ENCODE data around the gene TLE4.
"Not testable (repeated sequence)": the region's sequence is repeated elsewhere in the genome, so short reads cannot be mapped to it uniquely, and the experiment has no call there.

The TLE4 gene

DNA sequence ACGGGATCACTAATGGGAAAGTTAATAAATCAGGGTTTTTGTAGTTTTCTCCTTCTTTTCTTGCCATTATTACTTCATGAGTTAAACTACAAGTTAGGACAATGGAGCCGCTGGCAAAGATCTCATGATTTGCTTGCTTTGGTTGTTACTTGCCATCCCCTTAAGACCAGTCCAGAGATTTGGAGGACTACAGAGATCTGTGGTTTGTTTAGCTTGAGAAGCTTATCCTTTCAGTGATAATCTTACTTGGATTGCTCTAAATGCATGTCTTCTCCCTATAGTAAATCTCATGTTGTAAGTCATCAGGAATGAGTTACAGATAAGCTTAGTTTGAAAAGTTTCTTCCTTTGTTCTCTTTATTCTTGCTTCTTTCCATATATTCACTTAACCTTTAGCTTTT is 70.9 kb downstream of the TLE4 start:
- TF ChIP-seq POLR2A (IDR thresholded peaks at IDR 0.05; ENCODE audit: low read depth, low read length): no peak
- TF ChIP-seq POLR2AphosphoS5 (IDR thresholded peaks at IDR 0.05; ENCODE audit: low read depth, low read length): no peak
- no peak for TF ChIP-seq TAF1 (IDR thresholded peaks at IDR 0.05; ENCODE audit: borderline replicate concordance, low read depth, low read length)
- FAIRE-seq (no peak), DNase-seq (ENCODE audit: insufficient read length) (no peak)

DNA sequence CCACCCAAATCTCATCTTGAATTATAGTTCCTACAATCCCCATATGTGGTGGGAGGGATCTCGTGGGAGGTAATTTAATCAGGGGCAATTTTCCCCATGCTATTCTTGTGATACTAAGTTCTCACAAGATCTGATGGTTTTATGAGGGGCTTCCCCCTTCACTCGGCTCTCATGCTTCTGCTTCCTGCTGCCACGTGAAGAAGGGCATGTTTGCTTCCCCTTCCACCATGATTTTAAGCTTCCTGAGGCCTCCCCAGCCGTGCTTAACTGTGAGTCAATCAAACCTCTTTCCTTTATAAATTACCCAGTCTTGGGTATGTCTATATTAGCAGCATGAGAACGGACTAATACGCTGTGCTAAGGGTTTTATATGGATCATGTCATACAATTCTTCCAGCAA is 72.3 kb downstream of the TLE4 start:
- no peak for DNase-seq (ENCODE audit: insufficient read length)
- TF ChIP-seq POLR2AphosphoS5 (IDR thresholded peaks at IDR 0.05; ENCODE audit: low read depth, low read length) (no peak), POLR2A (IDR thresholded peaks at IDR 0.05; ENCODE audit: low read depth, low read length) (no peak), TAF1 (IDR thresholded peaks at IDR 0.05; ENCODE audit: borderline replicate concordance, low read depth, low read length) (no peak)
- FAIRE-seq: no peak

DNA sequence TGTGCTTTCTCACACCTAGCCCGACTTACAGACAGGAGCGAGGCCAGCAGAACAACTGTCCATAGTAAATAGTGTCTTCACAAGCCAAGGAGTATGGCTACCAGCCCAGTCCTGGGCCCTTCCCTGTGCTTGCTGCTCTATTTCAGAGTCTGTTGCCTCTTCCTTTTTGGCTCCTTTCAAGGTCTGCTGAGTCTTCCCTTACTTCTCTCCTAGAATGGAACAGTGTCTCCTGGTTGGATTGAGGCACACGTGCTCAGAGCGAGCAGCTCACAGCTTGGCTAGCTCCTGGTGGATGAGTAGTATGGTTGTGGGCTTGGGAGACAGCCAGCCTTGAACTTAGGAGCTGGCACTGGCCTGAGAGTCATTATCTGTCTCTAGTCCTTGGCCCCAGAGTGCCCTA is 72.8 kb downstream of the TLE4 start:
- DNase-seq (ENCODE audit: insufficient read length) (no peak), FAIRE-seq (no peak)
- TF ChIP-seq POLR2A (IDR thresholded peaks at IDR 0.05; ENCODE audit: low read depth, low read length) (no peak), TAF1 (IDR thresholded peaks at IDR 0.05; ENCODE audit: borderline replicate concordance, low read depth, low read length) (no peak), POLR2AphosphoS5 (IDR thresholded peaks at IDR 0.05; ENCODE audit: low read depth, low read length) (no peak)

DNA sequence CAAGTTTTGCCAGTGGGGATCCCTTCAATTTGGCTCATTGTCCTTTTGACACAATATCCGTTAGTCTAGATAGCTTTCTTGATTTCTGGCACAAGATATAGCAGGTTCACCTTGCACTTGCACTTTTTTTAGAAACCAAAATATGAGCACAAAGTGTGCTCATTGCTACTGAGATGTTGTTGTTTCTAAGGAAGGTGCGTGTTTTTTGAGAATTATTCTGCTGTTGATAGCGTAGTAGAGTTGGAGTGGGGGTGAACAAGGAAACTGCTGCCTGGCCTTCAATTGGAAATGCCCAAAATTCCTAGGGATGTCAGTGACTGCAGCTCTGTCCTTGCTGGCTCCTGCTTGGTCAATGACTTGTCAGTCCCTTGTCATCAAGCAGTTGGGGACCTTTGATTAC is 73.3 kb downstream of the TLE4 start:
- TF ChIP-seq POLR2A (IDR thresholded peaks at IDR 0.05; ENCODE audit: low read depth, low read length) (no peak), TAF1 (IDR thresholded peaks at IDR 0.05; ENCODE audit: borderline replicate concordance, low read depth, low read length) (no peak), POLR2AphosphoS5 (IDR thresholded peaks at IDR 0.05; ENCODE audit: low read depth, low read length) (no peak)
- FAIRE-seq (no peak), DNase-seq (ENCODE audit: insufficient read length) (no peak)

DNA sequence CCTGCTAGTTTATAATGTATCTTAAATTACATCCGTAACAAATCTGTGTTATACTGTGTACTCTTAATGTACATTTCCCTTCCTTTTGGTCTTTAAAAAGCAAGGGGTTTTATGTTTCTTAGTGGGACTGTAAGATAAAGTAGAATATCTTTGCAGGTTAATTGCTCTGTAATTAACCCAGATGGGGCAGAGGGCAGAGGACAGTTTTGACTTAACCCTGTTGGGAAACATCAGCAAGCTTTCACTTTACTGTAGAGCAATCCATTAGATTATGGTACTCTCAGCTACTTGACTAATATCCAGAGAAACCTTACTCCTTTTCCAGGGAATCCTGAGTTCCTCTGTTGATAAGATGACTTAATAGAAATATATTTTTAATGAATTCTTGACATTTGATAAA is 74.3 kb downstream of the TLE4 start:
- DNase-seq (ENCODE audit: insufficient read length): no peak
- TF ChIP-seq POLR2A (IDR thresholded peaks at IDR 0.05; ENCODE audit: low read depth, low read length): no peak
- TF ChIP-seq POLR2AphosphoS5 (IDR thresholded peaks at IDR 0.05; ENCODE audit: low read depth, low read length): no peak
- TF ChIP-seq TAF1 (IDR thresholded peaks at IDR 0.05; ENCODE audit: borderline replicate concordance, low read depth, low read length): no peak

DNA sequence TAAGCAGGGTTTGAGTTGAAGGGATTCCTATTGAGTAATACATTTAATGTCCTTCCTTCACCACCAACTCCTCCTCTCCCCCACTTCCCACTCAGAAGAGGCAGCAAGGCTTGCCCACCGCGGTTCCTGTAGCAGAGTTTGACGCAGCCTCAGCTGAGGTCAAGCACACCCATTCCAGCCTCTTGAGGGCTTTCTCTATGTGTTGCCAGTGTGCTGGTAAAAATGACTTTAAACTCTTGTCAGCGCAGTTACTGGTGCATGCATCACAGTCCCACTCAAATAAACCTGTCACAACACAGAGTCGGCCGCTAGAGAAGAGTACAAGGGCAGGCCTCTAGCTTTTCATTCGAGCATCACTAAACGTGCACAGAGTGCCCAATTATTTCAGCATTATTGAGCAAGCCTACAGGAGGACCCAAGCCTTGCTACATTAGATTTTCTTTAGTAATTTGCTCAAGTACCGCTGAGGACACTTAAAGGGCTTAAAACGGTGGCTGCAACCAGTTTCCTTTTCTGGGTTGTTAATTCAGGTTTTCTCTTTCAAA is 79.6 kb downstream of the TLE4 start:
- TF ChIP-seq POLR2AphosphoS5 (IDR thresholded peaks at IDR 0.05; ENCODE audit: low read depth, low read length) (no peak), POLR2A (IDR thresholded peaks at IDR 0.05; ENCODE audit: low read depth, low read length) (no peak), TAF1 (IDR thresholded peaks at IDR 0.05; ENCODE audit: borderline replicate concordance, low read depth, low read length) (no peak)
- DNase-seq (ENCODE audit: insufficient read length) (no peak), FAIRE-seq (no peak)

More for the DNA sequence above, 74.3 kb downstream of the TLE4 start:
- FAIRE-seq: no peak

DNA sequence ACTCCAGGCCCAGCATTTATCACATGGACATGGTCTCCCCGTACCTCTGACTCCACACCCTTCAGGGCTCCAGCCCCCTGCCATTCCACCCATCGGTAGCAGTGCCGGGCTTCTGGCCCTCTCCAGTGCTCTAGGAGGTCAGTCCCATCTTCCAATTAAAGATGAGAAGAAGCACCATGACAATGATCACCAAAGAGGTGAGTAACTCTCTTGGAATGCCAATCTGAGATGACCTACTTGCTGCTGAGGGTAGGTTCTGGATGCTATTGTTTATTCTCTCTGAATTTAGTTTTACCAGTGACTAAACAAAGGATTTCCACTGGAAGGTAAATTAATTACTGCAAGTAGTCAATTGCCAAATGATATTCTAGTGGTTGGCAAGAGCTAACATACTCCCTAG is 80.8 kb downstream of the TLE4 start:
- no peak for DNase-seq (ENCODE audit: insufficient read length)
- FAIRE-seq: no peak
- TF ChIP-seq TAF1 (IDR thresholded peaks at IDR 0.05; ENCODE audit: borderline replicate concordance, low read depth, low read length): no peak
- TF ChIP-seq POLR2A (IDR thresholded peaks at IDR 0.05; ENCODE audit: low read depth, low read length): no peak
- TF ChIP-seq POLR2AphosphoS5 (IDR thresholded peaks at IDR 0.05; ENCODE audit: low read depth, low read length): no peak

DNA sequence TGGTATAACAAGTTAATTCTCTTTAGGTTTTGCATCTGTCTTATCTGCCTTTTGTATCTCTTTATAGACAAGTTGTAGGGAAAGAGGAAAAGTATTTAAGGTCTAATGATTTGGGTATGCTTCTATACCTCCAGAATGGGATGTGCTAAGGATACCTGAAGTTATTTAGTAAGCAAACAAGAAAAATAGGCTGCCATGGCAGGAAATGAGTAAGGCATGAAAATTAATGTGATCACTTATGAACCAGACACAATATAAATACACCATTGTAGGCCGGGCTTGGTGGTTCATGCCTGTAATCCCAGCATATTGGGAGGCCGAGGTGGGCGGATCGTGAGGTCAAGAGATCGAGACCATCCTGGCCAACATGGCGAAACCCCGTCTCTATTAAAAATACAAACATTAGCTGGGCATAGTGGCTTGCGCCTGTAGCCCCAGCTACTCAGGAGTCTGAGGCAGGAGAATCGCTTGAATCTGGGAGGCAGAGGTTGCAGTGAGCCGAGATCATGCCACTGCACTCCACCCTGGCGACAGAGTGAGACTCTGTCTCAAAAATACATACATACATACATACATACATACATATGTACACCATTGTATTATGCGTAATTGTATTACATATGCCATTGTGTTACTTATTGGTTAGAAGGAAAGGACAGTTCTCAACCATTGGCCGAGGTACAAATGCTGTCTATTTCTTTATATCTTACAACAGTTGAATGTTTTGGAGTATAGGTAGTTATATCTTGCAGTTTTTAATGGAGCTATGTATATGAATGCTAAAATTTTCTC is 83.0 kb downstream of the TLE4 start:
- FAIRE-seq: not testable (repeated sequence)

DNA sequence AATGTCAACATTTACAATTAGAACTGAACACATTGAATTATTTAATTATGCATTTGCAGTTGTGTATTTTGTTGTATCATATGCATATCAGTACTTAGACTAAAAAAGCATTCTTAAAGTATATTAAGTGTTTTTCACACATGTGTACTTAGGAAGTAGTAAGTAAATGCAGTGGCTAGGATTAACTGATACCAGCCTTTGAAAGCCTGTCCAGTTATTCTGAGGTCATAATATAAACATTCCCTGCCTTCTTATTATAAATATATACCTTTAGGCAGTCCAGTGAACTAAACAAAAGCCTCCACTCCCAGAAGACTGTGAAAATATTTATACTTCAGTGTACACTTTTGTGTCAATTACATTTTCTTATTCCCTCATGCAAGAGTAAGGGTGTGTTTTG is 83.8 kb downstream of the TLE4 start:
- FAIRE-seq (no peak), DNase-seq (ENCODE audit: insufficient read length) (no peak)

More for the DNA sequence above, 83.0 kb downstream of the TLE4 start:
- DNase-seq (ENCODE audit: insufficient read length): not testable (repeated sequence)

DNA sequence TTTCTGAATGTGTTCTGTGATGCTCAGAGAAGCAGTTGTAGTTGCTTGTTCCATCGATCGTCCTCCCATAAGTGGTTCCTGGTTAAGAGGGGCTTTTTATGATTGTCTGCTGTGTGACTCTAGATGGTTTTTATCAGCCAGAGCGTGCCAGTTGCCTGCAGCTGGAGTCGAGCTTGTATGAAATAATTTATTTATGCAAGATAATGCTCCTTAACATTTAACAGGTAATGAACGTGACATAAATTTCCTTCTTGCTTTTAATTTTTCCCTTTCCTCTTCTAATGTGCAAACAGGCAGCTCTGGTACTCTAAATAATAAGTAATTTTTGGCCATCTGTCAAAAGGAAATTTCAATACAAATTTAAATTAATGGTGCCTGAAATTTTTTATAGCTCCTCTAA is 84.4 kb downstream of the TLE4 start:
- no peak for FAIRE-seq

More for the DNA sequence above, 83.8 kb downstream of the TLE4 start:
- TF ChIP-seq POLR2A (IDR thresholded peaks at IDR 0.05; ENCODE audit: low read depth, low read length) (no peak), TAF1 (IDR thresholded peaks at IDR 0.05; ENCODE audit: borderline replicate concordance, low read depth, low read length) (no peak), POLR2AphosphoS5 (IDR thresholded peaks at IDR 0.05; ENCODE audit: low read depth, low read length) (no peak)

DNA sequence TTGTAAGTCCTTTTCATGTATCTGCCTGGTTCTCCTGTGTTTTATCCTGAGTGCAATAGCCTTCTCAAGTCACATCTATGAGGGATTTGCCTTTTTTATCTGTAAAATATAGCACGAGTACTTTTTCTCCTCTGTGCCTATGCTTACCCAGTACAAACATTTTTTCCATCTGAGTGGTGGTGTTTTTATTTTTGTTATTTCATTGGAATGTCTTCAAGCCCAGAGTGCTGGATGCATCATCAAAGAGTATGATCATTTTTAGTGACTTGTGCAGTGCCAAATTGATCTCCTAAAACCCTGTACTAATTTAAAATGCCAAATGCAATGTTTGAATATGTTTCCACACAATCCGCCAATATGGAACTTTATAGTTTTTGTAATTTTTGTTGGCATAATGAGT is 86.1 kb downstream of the TLE4 start:
- no peak for DNase-seq (ENCODE audit: insufficient read length)
- no peak for FAIRE-seq

More for the DNA sequence above, 84.4 kb downstream of the TLE4 start:
- TF ChIP-seq POLR2A (IDR thresholded peaks at IDR 0.05; ENCODE audit: low read depth, low read length) (no peak), POLR2AphosphoS5 (IDR thresholded peaks at IDR 0.05; ENCODE audit: low read depth, low read length) (no peak), TAF1 (IDR thresholded peaks at IDR 0.05; ENCODE audit: borderline replicate concordance, low read depth, low read length) (no peak)
- no peak for DNase-seq (ENCODE audit: insufficient read length)

DNA sequence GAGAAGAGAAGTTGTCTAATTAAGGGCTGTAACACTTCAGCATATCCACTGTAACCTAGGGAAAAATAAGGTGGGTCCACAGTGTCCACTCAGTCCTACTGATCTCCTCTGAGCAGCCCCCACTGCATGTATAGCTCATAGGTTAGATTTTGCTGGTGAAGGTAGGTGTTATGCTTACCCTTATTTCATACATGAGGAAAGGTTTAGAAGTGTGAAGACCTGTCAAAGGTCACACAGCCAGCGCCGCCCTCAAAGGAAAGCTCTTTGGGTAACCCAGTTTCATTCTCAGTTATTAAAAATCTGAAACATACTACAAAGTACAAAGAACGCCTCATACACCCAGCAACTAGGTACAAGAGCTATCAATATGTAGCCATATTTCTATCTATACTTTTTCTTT is 87.2 kb downstream of the TLE4 start:
- no peak for DNase-seq (ENCODE audit: insufficient read length)
- no peak for FAIRE-seq
- TF ChIP-seq POLR2A (IDR thresholded peaks at IDR 0.05; ENCODE audit: low read depth, low read length) (no peak), TAF1 (IDR thresholded peaks at IDR 0.05; ENCODE audit: borderline replicate concordance, low read depth, low read length) (no peak), POLR2AphosphoS5 (IDR thresholded peaks at IDR 0.05; ENCODE audit: low read depth, low read length) (no peak)

More for the DNA sequence above, 86.1 kb downstream of the TLE4 start:
- TF ChIP-seq TAF1 (IDR thresholded peaks at IDR 0.05; ENCODE audit: borderline replicate concordance, low read depth, low read length) (no peak), POLR2A (IDR thresholded peaks at IDR 0.05; ENCODE audit: low read depth, low read length) (no peak), POLR2AphosphoS5 (IDR thresholded peaks at IDR 0.05; ENCODE audit: low read depth, low read length) (no peak)
